SK-N-SH treated with all-trans-retinoic acid at 6 μM for 48 hours (cell line): ENCODE measurements around the gene LPP.

Source experiments
- ATAC-seq: fragments of 200-7000 bp; cut with Tn5 transposase; 3 replicates; pipeline ENCODE4 v1.9.1; 2020; ENCODE audit warnings: mild to moderate bottlenecking, moderate library complexity
- BACH2 ChIP-seq: fragments of 250-450 bp; sonication (Bioruptor Pico); IDR thresholded peaks from 2 replicates; pipeline ENCODE4 v1.9.0; 2021; ENCODE audit warnings: mild to moderate bottlenecking, borderline replicate concordance
- CREB5 ChIP-seq: fragments of 250-450 bp; sonication (Bioruptor Pico); IDR thresholded peaks from 2 replicates; pipeline ENCODE4 v1.5.1; 2020; ENCODE audit warnings: low read depth, mild to moderate bottlenecking, moderate library complexity
- CSDC2 ChIP-seq: fragments of 250-450 bp; sonication (Bioruptor Pico); IDR thresholded peaks from 2 replicates; pipeline ENCODE4 v1.5.0; 2020; ENCODE audit warnings: mild to moderate bottlenecking, moderate library complexity
- CSRNP3 ChIP-seq: fragments of 250-450 bp; sonication (Bioruptor Pico); IDR thresholded peaks from 2 replicates; pipeline ENCODE4 v1.5.1; 2021; ENCODE audit warnings: mild to moderate bottlenecking, moderate library complexity
- ESRRG ChIP-seq: fragments of 250-450 bp; sonication (Bioruptor Pico); IDR thresholded peaks from 2 replicates; pipeline ENCODE4 v1.6.1; 2021; ENCODE audit warnings: mild to moderate bottlenecking
- GLIS3 ChIP-seq: fragments of 250-450 bp; sonication (Bioruptor Pico); IDR thresholded peaks from 2 replicates; pipeline ENCODE4 v1.5.0; 2020; ENCODE audit warnings: mild to moderate bottlenecking, moderate library complexity
- ISL1 ChIP-seq: fragments of 250-450 bp; sonication (Bioruptor Pico); IDR thresholded peaks from 2 replicates; pipeline ENCODE4 v2.1.2; 2022; ENCODE audit warnings: mild to moderate bottlenecking, moderate library complexity
- PATZ1 ChIP-seq: fragments of 250-450 bp; sonication (Bioruptor Pico); IDR thresholded peaks from 2 replicates; pipeline ENCODE4 v1.8.0; 2020; ENCODE audit warnings: mild to moderate bottlenecking, moderate library complexity, borderline replicate concordance
- POU6F1 ChIP-seq: fragments of 250-450 bp; sonication (Bioruptor Pico); IDR thresholded peaks from 2 replicates; pipeline ENCODE4 v1.8.0; 2021; ENCODE audit warnings: low read depth, mild to moderate bottlenecking, moderate library complexity, borderline replicate concordance
- PPARA ChIP-seq: fragments of 250-450 bp; sonication (Bioruptor Pico); IDR thresholded peaks from 2 replicates; pipeline ENCODE4 v1.5.0; 2020; ENCODE audit warnings: mild to moderate bottlenecking, borderline replicate concordance
- RARB ChIP-seq: fragments of 250-450 bp; sonication (Bioruptor Pico); IDR thresholded peaks from 2 replicates; pipeline ENCODE4 v1.8.0; 2021; ENCODE audit warnings: mild to moderate bottlenecking, moderate library complexity
- SNAI2 ChIP-seq: fragments of 250-450 bp; sonication (Bioruptor Pico); IDR thresholded peaks from 2 replicates; pipeline ENCODE4 v1.5.0; 2020; ENCODE audit warnings: mild to moderate bottlenecking, moderate library complexity
- TOX ChIP-seq: fragments of 250-450 bp; sonication (Bioruptor Pico); IDR thresholded peaks from 2 replicates; pipeline ENCODE4 v1.8.0; 2021; ENCODE audit warnings: mild to moderate bottlenecking, moderate library complexity, borderline replicate concordance
- TSHZ2 ChIP-seq: fragments of 250-450 bp; sonication (Bioruptor Pico); IDR thresholded peaks from 2 replicates; pipeline ENCODE4 v1.5.0; 2020; ENCODE audit warnings: mild to moderate bottlenecking, moderate library complexity
- ZC3H10 ChIP-seq: fragments of 250-450 bp; sonication (Bioruptor Pico); IDR thresholded peaks from 2 replicates; pipeline ENCODE4 v1.5.1; 2021; ENCODE audit warnings: mild to moderate bottlenecking, moderate library complexity
- ZFP3 ChIP-seq: fragments of 250-450 bp; sonication (Bioruptor Pico); IDR thresholded peaks from 2 replicates; pipeline ENCODE4 v1.5.0; 2020; ENCODE audit warnings: mild to moderate bottlenecking, moderate library complexity
- ZNF565 ChIP-seq: fragments of 450-650 bp; formaldehyde crosslinking; conservative IDR thresholded peaks from 2 replicates; pipeline ENCODE4 v1.5.0; 2020; ENCODE audit warnings: low read depth, mild to moderate bottlenecking, moderate library complexity
- ZNF70 ChIP-seq: fragments of 450-650 bp; formaldehyde crosslinking; IDR thresholded peaks from 2 replicates; pipeline ENCODE4 v1.5.0; 2020; ENCODE audit warnings: mild to moderate bottlenecking, moderate library complexity
- ZNF8 ChIP-seq: fragments of 450-650 bp; formaldehyde crosslinking; IDR thresholded peaks from 2 replicates; pipeline ENCODE4 v1.5.0; 2020; ENCODE audit warnings: mild to moderate bottlenecking, moderate library complexity

LPP gene

GRCh38 chr3:188937389-188937788 lies 783.4 kb downstream of the LPP start:
- ATAC-seq = no peak
- TF ChIP-seq BACH2 (CRISPR knock-in tag) (no peak), POU6F1 (CRISPR knock-in tag) (no peak)
- TF ChIP-seq, all 23 proteins: peak for 0

- TF ChIP-seq ESRRG (CRISPR knock-in tag) (no peak), CREB5 (CRISPR knock-in tag) (no peak), GLIS3 (no peak), CSRNP3 (CRISPR knock-in tag) (no peak), RARB (no peak), PPARA (CRISPR knock-in tag) (no peak), TSHZ2 (CRISPR knock-in tag) (no peak), TOX (CRISPR knock-in tag) (no peak), CSDC2 (no peak), ZNF8 (CRISPR knock-in tag) (no peak), ZNF70 (CRISPR knock-in tag) (no peak)
- no peak for ATAC-seq
Observed at GRCh38 chr3:188938999-188939398, 785.0 kb downstream of the LPP start.

- ATAC-seq = no peak
- TF ChIP-seq RARB (no peak), PPARA (CRISPR knock-in tag) (no peak), SNAI2 (CRISPR knock-in tag) (no peak), ESRRG (CRISPR knock-in tag) (no peak), ZNF70 (CRISPR knock-in tag) (no peak), ZNF565 (CRISPR knock-in tag) (no peak), ZNF8 (CRISPR knock-in tag) (no peak), PATZ1 (no peak), ZFP3 (CRISPR knock-in tag) (no peak), CSRNP3 (CRISPR knock-in tag) (no peak), TSHZ2 (CRISPR knock-in tag) (no peak), ZC3H10 (no peak), CREB5 (CRISPR knock-in tag) (no peak), ISL1 (CRISPR knock-in tag) (no peak), TOX (CRISPR knock-in tag) (no peak), CSDC2 (no peak)
Observed at GRCh38 chr3:188939814-188940572, 786.0 kb downstream of the LPP start.
